ENCODE data around the gene TAS2R40. TPM values are rescaled to one million over a fixed set of nuclear protein-coding genes. Genes with fewer than 3 reads are reported as not detected.
A peak's percentile ranks its signal among the peaks of the same experiment; 100 is the strongest.
"Not testable (repeated sequence)": the region's sequence is repeated elsewhere in the genome, so short reads cannot be mapped to it uniquely, and the experiment has no call there.

TAS2R40 gene
- total RNA-seq, 6 experiments from 2014 or later, result not detected

DNA sequence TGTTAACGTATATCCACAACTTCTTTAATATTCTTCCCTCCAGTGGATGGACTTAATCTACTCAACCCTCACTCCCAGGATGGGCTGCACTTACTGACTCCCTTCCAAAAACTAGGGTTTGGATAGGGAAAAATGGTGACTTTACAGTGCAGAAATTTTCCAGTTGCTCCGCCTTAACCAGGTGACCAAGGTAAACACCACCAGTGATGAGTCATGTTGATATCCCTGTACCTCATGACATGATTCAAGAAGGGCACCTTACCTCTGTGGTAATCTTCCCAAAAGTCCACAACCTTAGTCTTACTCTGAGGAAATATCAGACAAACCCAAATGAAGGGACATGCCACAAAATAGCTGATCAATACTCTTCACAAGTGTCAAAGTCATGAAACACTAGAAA is 37.9 kb downstream of the TAS2R40 start:
- Mint-ChIP-seq H3K4me1 (ENCODE audit: low read depth) (peaks cover 26% of the 10 kb centered on the region), H3K27me3 (ENCODE audit: insufficient read depth) (peaks cover 10% of the 10 kb centered on the region), H3K27ac (no peak overlapping the region), H3K9me3 (no peaks in the 10 kb centered on the region), H3K36me3 (ENCODE audit: low read depth) (peaks cover 4% of the 10 kb centered on the region; the same call in 1 of the 2 replicates), H3K4me3 (no peak overlapping the region)
- TF ChIP-seq, protein P1, sequence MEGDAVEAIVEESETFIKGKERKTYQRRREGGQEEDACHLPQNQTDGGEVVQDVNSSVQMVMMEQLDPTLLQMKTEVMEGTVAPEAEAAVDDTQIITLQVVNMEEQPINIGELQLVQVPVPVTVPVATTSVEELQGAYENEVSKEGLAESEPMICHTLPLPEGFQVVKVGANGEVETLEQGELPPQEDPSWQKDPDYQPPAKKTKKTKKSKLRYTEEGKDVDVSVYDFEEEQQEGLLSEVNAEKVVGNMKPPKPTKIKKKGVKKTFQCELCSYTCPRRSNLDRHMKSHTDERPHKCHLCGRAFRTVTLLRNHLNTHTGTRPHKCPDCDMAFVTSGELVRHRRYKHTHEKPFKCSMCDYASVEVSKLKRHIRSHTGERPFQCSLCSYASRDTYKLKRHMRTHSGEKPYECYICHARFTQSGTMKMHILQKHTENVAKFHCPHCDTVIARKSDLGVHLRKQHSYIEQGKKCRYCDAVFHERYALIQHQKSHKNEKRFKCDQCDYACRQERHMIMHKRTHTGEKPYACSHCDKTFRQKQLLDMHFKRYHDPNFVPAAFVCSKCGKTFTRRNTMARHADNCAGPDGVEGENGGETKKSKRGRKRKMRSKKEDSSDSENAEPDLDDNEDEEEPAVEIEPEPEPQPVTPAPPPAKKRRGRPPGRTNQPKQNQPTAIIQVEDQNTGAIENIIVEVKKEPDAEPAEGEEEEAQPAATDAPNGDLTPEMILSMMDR (IDR thresholded peaks at IDR 0.05), result no peak
- DNase-seq, result no peak

DNA sequence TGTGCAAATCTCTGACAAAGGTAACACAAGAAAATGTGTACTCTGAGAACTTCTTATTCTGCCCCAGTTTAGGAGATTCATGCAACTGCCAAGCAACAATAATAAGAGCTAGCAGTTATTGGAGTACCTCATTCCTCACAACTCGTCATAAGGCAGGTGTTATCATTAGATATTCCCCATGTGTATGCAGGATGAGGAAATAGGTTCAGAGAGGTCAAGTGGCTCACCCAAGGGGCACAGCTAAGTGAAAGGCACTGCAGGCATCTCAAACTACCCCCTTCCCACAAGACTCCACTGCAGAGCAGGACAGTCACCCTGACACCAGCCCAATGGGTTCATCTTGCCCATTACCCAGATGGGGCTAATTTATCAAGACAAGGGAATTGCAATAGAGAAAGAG is 40.1 kb downstream of the TAS2R40 start:
- DNase-seq, result no peak
- peak overlapping the region; percentile 6; the same call in 1 of the 2 replicates for H3K4me3 Mint-ChIP-seq
- H3K36me3 Mint-ChIP-seq (ENCODE audit: low read depth), result peaks cover 11% of the 10 kb centered on the region; the same call in 1 of the 2 replicates
- peaks cover 27% of the 10 kb centered on the region for H3K4me1 Mint-ChIP-seq (ENCODE audit: low read depth)
- H3K9me3 Mint-ChIP-seq, result no peaks in the 10 kb centered on the region
- peaks cover 2% of the 10 kb centered on the region; the same call in 1 of the 2 replicates for H3K27me3 Mint-ChIP-seq (ENCODE audit: insufficient read depth)
- TF ChIP-seq, protein P1 (IDR thresholded peaks at IDR 0.05), result no peak
- H3K27ac Mint-ChIP-seq, result no peak overlapping the region

DNA sequence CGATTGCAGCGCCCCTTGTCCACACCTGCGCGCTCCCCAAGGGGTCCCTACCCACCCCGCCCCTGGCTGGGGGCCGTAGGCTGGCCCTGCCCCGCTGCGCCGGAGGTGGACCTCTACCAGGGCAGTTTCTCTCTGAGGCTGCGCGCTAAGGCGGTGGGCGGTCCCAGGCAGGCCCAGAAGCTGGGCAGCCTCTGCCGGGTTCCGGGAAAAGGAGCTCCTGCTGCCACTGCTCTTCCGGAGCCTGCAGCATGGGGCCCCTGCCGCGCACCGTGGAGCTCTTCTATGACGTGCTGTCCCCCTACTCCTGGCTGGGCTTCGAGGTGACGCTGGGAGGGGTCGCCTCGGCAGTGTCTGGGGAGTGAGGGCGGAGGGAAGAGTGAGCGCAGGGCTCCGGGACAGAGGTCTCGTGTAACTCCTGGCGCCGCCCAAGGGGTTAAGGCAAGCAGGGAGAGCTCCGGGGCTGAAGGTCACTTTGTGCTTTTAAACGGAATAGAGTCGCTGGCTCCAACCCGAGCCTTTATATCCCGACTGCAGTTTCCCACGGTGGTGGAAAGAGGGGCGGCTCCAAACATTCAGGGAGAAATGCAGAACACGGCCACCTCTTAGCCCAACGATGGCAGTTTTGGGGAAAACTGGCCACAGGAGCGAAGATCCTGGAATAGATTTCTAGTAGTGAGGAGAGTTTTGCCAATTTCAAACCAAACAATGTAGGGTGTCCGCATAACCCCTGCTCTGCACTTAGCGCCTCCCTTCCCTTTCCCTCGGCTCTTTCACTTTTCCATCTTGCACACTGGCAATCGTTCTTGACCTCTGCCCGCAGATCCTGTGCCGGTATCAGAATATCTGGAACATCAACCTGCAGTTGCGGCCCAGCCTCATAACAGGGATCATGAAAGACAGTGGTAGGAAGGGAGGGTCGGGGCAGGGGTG is 41.7 kb downstream of the TAS2R40 start, which contains the start of gene GSTK1:
GSTK1 (plus strand) TSS at position 176 of the 930 bp plus-strand sequence; CDS start at position 249, 73 bp downstream.
- no peaks in the 10 kb centered on the region for H3K9me3 Mint-ChIP-seq
- H3K27ac Mint-ChIP-seq, result peak within 1 kb of the TSS; percentile 78
- H3K27me3 Mint-ChIP-seq (ENCODE audit: insufficient read depth), result no peaks in the 10 kb centered on the region
- peak within 1 kb of the TSS; percentile 98 for H3K4me3 Mint-ChIP-seq
- peak; percentile 52 for DNase-seq
- H3K4me1 Mint-ChIP-seq (ENCODE audit: low read depth), result peaks cover 27% of the 10 kb centered on the region
- TF ChIP-seq, protein P1 (IDR thresholded peaks at IDR 0.05), result no peak
- peaks cover 11% of the 10 kb centered on the region; the same call in 1 of the 2 replicates for H3K36me3 Mint-ChIP-seq (ENCODE audit: low read depth)

DNA sequence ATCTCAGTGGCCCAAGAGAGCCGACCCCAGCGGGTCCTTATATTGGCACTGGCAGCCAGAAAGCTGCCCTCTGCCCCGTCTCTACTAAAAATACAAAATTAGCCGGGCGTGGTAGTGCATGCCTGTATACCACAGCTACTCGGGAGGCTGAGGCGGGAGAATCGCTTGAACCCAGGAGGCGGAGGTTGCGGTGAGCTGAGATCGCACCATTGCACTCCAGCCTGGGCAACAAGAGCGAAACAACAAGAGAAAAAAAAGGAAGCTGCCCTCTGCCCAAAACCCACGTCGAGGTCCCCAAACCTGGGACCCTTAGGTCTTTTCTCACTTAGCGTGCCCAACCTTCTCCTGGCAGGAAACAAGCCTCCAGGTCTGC is 42.3 kb downstream of the TAS2R40 start:
- H3K27ac Mint-ChIP-seq, result peak overlapping the region; percentile 78; the same call in 1 of the 2 replicates

DNA sequence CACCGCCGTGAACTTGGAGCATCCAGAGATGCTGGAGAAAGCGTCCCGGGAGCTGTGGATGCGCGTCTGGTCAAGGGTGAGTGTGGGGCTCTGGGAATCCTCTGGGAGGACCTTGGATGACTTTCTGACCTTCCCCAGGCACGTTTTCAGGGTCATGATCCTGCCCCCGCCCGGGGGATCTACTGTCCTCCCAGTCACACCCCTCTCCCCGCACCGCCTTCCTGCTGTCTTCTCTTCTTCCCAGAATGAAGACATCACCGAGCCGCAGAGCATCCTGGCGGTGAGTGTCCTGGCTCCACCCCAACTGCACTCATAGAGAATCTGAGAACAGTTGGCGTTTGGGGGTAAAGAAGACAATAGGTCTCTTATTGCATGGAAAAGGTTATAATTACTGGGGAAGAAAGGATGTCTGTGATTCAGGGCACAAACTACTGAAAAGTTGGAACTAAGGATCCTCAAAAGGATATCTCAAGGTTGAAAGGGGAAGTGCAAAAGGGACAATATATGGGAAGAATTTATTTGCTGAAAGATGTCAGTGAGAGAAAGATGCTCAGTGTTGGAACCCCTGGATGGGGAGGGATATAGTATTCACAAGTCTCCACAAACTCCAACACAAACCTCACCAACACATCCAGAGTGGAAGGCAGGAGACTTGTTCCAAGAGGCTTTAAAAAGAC is 43.3 kb downstream of the TAS2R40 start:
- Mint-ChIP-seq H3K4me3 (no peak overlapping the region), H3K9me3 (no peaks in the 10 kb centered on the region), H3K27ac (no peak overlapping the region), H3K4me1 (ENCODE audit: low read depth) (peaks cover 20% of the 10 kb centered on the region), H3K36me3 (ENCODE audit: low read depth) (peaks cover 11% of the 10 kb centered on the region; the same call in 1 of the 2 replicates), H3K27me3 (ENCODE audit: insufficient read depth) (no peaks in the 10 kb centered on the region)
- DNase-seq, result no peak
- TF ChIP-seq, protein P1 (IDR thresholded peaks at IDR 0.05), result no peak

More for the DNA sequence above, 42.3 kb downstream of the TAS2R40 start:
- Mint-ChIP-seq H3K4me1 (ENCODE audit: low read depth) (peaks cover 21% of the 10 kb centered on the region), H3K36me3 (ENCODE audit: low read depth) (peaks cover 11% of the 10 kb centered on the region; the same call in 1 of the 2 replicates), H3K4me3 (peak overlapping the region; percentile 98)
- not testable (repeated sequence) for H3K9me3 Mint-ChIP-seq; DNase-seq; H3K27me3 Mint-ChIP-seq (ENCODE audit: insufficient read depth)
